SHP77 (cell line): ENCODE data around the gene CDH11.

ENCODE experiments used
- DNase-seq, 2 experiments: peaks; one replicate each; lab custom pipeline; 2025; lab: John Stamatoyannopoulos, UW

Gene CDH11

DNA sequence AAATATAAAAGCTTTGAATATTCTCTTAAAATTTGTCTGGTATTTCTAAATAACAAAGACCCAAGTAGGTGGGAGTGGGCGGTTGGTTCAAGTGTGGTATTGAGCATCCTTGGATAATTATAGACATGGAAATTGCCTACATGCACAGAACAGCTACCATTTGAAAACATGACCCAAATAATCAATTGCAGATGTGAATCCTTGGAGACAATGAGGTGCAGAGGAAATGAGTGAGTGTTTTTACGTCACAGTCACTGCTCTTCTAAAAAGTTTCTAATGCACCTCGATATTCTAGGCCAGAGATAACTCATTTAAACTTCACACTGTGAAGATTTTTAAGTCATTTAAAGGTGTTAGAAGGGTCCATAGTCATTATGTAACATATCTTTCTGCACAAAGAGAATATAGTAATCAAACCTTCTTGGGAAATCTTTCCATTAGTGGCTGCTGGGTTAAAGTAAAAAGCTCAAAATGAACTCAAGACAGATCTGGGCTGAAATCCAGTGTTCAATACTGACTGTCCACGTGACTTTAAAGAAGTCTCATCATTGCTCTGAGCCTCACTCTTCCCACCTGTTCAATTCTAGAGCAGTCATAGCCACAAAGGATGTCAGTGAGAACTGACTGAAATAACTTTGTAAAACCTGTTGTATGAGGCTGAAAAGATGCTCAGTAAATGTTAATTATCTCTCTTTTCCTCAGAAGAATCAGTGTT is 144.5 kb downstream of the CDH11 start:
- DNase-seq, result no peak

DNA sequence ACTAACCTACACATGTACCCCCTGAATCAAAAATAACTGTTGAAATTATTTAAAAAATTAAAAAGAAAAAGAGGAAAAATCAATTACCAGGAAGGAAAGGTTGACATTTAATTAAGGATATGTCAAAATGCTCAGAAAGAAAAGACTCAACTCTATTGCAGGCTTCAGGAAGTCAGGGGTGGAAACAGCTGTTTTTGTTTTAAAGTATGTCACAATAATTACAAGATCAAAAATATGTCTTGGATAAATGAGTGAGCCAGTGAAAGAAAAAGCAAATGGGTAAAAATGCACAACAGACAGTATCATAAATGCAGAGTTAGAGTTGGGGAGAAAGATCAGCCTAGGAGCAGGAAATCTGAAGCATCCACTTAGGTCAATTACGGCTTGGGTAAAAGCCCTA is 146.0 kb downstream of the CDH11 start:
- DNase-seq, result no peak

DNA sequence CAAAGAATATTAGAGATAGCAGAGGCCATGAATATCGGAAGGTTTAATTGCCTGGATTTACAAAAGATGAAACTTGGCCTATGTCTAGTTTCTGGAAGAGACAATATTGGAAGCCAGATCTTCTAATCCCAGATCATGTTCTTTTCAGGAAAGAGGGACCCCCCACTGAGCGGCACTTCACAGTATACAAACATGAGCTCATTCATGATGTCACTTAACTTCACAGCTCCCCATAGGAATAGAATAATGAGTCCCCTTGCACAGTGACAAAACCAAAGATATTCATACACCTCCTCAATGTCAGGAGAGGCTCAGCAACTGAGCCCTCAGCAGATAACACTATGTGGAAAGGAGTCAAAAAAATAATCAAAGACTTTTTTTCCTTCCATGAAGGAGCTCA is 147.5 kb downstream of the CDH11 start:
- DNase-seq, result no peak

DNA sequence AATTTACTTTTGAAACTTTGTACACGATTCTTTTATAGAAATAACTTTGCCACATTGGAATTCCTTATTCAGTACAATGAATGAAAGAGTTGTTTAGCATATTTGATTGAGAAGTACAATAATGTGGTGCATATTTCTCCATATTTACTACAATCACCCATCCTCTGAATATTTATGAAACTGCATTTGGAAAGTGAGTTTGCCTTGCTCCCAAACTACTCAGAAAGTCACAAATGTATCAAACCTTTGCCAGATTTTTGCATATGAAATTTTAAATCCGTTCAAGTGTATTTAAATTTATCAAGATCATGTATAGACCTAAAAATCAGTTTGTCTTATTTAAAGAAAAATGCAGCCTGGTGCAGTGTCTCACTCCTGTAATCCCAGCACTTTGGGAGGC is 148.7 kb downstream of the CDH11 start:
- no peak for DNase-seq

DNA sequence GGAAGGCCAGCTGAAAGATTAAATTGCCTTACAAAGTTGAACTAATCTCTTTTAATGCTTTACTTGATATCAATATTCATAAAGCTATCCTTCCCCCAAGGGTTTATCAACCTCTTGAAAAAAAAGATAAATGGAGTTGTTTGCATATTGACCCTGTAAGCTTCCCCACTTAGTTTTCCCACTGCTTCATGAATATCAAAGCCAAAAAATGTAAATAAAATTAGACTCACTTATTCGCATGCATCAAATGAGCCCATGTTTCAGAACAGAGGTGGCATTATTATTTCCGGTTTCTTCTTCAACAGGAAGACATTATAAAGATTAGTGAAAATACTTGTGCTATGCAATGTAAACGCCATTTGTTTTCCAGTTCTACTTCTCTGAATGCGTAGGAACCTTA is 150.7 kb downstream of the CDH11 start:
- DNase-seq, result no peak

DNA sequence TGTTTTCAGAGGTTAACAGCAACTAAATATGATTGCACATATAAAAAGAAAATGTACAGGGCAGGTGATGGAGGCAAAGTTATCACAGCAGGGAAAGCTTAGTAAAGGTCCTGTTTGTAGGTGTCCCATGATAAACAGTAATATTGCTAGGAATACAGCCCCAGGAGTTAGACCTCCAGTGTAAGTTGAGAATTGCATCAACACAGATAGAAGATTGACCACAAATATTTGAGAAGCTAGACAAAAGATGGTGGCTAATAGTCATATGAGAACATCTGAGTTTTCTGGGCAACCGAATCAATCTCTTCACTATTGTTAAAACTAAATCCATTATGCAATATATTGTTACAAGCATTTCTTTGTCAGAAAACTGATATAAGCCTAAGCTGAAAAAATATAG is 152.6 kb downstream of the CDH11 start:
- DNase-seq, result no peak

DNA sequence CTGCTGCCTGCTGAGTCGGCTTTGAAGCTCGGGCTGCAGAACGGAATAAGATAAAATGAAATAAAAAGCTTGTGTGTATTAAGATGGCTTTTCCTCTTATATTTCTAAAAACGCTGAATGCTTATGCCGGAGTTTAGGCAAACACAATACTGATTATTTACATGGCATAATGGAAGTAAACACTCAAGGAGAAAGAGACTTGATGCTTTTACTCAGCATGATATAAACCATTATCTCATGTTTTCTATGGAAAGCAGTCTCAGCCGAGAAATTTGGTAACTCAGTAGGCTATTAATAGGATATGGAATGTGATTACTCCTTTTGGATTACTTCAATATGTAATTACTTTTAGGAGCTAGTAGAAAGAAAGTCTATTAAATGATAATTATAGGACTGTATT is 153.3 kb downstream of the CDH11 start:
- DNase-seq, result no peak

DNA sequence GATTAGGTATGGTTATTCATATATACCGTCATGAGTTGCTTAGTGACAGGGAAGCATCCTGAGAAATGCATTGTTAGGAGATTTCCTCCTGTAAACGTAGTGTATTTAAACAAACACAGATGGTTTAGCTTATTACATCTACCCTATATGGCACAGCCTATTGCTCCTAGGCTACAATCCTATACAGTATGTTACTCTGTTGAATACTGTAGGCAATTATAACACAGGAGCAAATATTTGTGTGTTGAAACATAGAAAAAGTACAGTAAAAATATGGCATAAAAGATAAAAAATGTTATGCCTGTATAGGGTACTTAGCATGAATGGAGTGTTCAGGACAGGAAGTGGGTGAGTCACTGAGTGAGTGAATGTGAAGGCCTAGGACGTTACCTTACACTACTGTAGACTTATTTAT is 157.7 kb downstream of the CDH11 start:
- DNase-seq, result no peak

DNA sequence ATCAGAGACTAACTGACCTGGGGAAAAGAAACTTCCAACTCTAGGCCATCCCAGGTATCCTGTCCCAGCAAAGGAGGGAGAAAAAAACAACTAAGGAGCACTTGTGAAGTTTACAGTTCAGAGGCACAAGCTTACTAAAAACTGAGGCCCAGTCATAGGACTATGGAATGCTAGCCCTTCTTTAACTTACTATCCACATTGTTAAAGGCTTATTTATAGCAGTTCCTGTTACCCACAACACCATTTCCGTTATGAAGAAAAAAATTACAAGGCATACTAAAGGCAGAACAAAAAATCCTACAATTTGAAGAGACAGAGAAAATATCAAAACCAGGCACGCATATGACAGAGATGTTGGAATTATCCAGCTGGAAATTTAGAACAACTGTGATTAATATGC is 159.1 kb downstream of the CDH11 start:
- no peak for DNase-seq

DNA sequence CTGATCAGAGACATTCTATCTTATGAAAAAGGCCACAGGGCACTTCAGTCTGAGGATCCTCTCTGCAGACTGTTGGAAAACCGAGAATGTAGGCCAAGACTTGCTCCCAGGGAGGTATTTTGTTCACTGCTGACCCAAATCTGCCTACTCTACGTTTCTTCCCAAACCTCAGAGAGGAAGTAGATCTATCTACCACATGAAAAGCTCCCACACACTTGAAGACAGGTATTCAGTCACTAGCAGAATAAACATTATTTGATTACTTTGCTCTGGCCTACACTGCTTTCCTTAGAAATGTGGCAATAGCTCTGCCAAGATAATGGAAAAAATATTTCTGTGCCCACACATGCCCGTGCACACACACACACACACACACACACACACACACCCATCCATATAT is 164.6 kb downstream of the CDH11 start:
- no peak for DNase-seq

DNA sequence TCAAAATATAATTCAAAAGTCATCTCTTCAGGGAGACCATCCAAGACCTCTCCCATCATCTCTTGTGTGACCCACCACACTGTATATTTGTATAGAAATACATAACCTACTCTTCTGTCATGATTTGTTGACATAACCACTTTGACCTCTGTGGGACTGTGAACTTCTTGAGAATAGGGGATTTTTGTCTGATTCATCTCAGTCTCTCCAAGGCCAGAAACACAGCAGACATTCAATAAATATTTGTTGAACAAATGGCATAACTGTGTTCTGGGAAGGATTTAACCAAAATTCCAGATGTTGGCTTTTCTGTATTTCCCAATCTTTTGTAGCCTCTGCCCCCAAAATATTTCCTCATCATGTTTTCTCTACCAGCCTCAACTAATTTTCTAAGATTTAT is 169.7 kb downstream of the CDH11 start:
- DNase-seq, result no peak

DNA sequence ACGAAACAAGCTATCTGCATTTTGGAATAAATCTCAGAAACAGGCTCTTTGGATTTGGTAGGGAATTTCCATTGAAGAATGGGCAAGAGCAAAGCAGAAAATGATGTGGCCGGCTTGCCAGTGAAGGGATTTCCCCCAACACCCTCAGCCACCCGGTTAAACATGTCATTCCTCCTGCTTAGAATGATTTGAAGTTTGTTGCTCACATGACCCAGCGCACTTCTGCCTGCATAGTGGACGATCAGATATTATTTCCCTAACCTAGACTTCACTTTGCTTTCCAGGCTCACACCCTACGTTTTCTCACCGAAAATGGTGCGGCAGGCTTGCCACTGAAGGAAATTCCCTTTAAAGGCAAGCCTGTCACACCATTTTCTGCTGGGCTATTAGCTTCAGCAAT is 170.7 kb downstream of the CDH11 start:
- DNase-seq, result no peak

DNA sequence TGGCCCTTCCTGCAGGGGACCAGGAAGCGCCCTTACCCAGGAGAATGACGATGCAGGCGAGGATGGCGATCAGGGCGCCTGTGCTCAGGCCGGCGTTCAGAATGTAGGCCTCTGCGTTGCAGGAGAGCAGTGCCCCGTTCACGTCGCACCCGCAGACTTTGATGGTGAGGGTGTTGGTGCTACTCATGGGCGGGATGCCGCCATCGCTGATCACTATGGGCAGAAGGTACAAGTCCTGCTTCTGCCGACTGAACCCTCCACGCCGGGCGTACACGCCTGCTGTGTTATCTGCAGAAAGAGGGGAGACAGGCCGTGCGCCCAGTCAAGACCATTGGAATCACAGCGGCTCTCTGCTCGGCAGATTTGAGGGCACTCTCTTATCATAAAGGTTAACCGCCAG is 171.1 kb downstream of the CDH11 start:
- no peak for DNase-seq

DNA sequence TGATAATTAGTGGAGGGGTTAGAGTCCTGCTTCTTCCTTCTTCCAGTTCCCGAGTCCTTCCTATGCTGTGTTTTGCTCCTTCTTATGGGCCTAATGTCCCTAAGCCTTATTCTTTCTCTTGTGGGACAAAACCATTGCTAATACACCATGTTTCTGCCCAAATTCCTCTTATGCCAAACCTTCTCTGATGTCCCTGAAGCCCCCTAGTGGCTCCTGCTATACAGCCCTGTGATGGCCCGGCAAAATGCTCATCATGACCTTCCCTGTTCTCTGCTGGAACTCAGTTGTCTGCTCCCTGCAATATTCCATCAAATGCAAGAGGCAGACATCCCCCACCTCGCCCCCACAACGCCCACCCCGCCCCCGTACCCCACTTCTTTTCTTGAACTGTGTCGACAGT is 171.6 kb downstream of the CDH11 start:
- no peak for DNase-seq

DNA sequence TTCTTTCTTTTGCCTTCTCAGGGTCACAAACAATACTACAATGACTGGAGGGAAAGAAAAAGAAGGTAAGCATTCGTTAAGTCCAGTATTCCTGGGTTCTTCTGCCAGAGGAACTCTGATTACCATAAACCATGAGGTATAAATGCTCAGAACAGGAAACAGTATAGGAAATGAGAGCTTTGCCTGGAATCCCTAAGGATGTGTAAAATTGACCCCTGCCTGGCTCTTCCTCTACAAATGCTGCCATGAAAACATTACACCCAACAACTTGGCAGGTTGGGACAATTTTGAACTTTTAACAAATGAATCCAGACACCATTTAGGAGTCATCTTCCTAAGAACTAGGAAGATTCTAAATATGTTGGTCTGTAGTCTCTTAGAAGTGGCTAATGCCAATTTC is 173.8 kb downstream of the CDH11 start:
- DNase-seq, result no peak

DNA sequence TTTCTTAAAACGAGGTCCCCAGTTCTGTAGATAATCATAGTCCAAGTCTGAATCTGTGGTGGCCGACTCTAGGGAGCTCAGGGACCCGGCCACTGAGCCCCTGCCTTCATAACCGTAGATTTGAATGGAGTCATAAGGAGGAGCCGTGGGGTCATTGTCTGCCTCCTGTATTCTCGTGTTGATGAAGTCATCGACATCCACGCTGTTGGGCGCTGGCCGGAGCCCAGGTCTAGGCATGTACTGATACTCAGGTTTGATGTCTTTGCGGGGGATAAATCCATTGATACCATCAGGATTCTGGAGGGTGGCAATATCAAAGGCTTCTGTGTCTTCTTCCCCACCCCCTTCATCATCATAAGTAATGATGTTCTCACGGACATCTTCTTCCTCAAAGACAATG is 174.2 kb downstream of the CDH11 start:
- no peak for DNase-seq

DNA sequence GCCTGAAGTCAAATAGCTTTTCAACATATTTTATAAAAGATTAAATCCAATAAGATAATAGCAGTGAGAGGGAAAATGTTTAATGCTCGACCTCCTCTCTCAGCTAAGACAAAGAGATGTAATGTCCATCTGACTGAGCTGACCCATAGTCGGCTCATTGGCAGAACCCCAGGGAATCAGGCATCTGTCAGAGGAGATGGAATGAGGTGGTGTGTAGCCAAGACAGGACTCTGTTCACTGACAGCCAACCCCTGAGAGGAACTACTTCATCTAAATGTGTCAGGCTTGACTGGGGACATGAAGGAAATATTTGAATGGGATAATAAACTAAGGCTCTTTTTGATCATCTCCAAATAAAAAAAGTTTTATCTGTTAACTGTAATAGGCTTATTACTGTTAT is 188.0 kb downstream of the CDH11 start:
- DNase-seq, result no peak

DNA sequence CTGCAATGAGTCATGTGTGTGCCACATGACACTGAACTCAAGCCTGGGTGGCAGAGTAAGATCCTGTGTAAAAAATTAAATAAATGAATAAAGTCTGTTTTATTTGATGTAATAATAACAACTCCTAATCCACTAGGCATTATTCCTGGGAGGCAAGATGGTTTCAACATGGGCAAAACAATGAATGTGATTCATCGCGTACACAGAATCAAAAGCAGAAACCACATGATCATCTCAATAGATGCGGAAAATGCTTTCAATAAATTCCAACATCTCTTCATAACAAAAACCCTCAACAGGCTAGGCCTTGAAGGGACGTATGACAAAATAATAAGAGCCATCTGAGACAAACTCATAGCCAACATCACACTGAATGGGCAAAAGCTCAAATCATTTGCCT is 195.4 kb downstream of the CDH11 start:
- no peak for DNase-seq

DNA sequence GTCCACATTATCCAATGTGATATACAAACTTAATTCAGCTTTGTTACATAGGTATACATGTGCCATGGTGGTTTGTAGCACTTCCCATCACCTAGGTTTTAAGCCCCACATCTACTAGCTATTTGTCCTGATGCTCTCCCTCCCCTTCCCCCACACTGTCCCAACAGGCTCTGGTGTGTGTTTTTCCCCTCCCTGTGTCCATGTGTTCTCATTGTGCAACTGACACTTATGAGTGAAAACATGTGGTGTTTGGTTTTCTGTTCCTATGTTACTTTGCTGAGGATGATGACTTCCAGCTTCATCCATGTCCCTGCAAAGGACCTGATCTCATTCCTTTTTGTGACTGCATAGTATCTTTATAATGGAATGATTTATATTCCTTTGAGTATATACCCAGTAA is 196.7 kb downstream of the CDH11 start:
- no peak for DNase-seq

DNA sequence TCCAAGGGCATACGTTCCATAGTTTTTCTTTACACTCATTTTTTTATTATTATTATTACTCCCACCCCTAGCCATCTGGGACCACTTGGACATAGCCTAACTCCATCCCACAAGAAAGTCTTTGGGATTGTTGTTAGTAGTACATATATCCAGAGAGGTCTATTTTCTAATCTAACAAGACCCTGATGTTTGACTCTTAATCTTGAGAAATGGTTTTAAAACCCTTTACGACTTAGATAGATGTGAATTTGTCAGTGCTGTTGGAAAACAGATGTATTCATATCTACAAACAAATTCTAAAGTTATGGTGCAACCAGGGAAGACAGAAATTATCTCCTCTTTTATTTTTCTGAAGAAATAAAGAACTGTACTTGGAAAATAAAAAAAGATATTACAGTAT is 197.8 kb downstream of the CDH11 start:
- DNase-seq, result no peak

DNA sequence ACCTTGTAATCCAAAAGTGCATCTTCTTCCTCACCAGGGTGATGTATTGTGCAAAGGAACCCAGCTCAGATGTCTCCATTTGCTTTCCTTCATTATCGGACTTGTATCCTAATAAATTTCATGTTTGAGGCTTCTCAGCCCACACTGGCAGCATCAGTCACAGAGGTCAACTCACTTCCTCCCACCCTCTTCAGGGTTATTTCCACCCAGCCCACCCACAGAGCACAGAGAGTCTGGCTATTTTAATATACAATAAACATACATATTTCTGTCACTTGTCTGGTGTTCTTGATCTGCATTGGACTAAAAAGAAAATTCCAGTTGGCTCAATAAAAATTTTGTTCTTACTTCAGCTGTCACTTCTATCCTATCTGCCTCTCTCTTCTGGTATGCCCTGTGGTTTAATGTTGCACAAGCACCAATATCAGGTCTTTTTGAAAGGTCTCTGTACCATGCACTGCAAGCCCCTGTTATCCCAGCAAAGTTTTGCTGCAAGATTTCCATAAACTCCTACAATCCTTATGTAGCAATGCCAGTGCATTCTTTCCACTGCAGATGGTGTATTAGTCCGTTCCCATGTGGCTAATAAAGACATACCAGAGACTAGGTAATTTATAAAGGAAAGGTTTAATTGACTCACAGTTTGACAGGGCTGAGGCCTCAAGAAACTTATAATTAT is 201.8 kb downstream of the CDH11 start:
- DNase-seq, result no peak

DNA sequence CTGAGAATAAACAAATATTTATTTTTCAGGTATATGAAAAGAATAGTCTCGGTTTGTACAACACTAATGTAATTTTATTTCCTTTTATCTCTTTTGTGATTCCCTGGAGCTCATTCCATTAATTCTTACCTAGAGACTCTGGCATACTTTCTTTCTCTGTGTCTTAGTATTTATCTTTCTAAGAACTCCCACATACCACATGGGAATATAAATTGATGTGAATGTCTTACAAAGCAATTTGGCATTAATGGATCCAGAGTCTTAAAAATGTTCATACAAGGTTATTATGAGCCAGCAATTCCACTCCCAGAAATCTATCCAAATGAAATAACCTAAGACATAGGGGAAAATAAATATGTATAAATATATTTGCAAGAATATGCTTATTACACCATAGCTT is 202.7 kb downstream of the CDH11 start:
- no peak for DNase-seq

DNA sequence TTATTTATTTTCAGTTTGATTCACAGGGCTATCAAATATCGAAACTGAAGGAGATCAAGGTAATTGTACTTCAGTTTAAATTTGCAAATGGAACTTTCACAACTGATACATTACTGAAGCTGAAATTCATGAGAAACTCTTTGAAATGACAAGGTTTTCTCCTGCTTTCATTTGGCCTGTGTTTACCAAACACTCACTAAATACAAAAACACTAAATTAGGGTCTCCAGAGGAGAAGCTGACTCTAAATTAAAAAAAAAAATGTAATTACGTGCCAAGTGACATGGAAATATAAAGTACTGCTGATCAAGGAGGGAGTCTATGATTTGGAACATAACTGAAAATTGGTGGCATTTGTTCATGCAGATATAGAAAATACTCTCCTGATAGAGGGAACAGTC is 205.8 kb downstream of the CDH11 start:
- DNase-seq, result no peak

DNA sequence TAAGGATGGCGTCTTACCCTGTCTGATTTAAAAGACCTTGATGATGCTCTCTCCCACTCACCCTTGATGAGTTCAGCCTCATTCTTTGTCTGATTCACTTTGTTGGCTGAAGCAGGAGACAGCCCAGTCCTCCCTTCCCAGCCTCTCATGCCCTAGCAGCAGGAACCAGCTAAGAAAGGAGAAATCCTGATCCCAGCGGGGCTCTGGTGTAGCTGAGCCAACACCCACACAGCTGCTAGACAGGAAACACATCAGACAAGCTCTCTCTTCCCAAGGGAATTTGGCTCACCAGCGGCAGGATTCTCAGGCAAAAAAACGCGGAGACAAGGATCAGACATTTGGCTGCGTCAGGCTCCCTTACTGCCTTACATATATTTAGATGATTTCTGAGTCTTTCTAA is 211.5 kb downstream of the CDH11 start:
- no peak for DNase-seq
